Dermis blood vessel endothelial cell (primary cell): ENCODE measurements around the gene IL22. TPM values are rescaled to one million over a fixed set of nuclear protein-coding genes. Genes with fewer than 3 reads are reported as not detected.

Experiments
- DNase-seq: peaks from one replicate; pipeline ENCODE4 v3.0.0; 2010
- total RNA-seq: library from RNA; depleted of rRNA; stranded (reverse); fragments of >200 nt; gene quantifications from 2 replicates; pipeline ENCODE4 v1.2.3, GENCODE V29; 2014

The IL22 gene
- total RNA-seq, 1 donor from 2014 or later, result not detected

- DNase-seq, result no peak
These were observed 10.9 kb upstream of the IL22 start for GRCh38 chr12:68264158-68264855.

GRCh38 chr12:68263366-68263765 is 10.0 kb upstream of the IL22 start:
- DNase-seq, result no peak

- no peak for DNase-seq
These were observed 8.5 kb upstream of the IL22 start for GRCh38 chr12:68261896-68262295.

GRCh38 chr12:68260153-68260552 is 6.7 kb upstream of the IL22 start:
- DNase-seq, result no peak

- DNase-seq, result no peak
These were observed 6.0 kb upstream of the IL22 start for GRCh38 chr12:68259318-68259940.

GRCh38 chr12:68252077-68252476 is 1.3 kb downstream of the IL22 start:
- DNase-seq, result no peak

GRCh38 chr12:68250454-68250853 is 3.0 kb downstream of the IL22 start:
- DNase-seq, result no peak

- DNase-seq, result no peak
These were observed 5.6 kb downstream of the IL22 start for GRCh38 chr12:68247785-68248184.

- no peak for DNase-seq
These were observed 7.1 kb downstream of the IL22 start for GRCh38 chr12:68246350-68246749.

- no peak for DNase-seq
These were observed 8.0 kb downstream of the IL22 start for GRCh38 chr12:68245180-68246021.

- no peak for DNase-seq
These were observed 10.6 kb downstream of the IL22 start for GRCh38 chr12:68242777-68243176.

- peak; percentile 15 for DNase-seq
These were observed 12.4 kb downstream of the IL22 start for GRCh38 chr12:68240975-68241374.

- DNase-seq, result peak; percentile 58
These were observed 13.3 kb downstream of the IL22 start for GRCh38 chr12:68240079-68240478.

GRCh38 chr12:68239309-68239982 is 14.0 kb downstream of the IL22 start:
- peak; percentile 2 for DNase-seq

- no peak for DNase-seq
These were observed 15.8 kb downstream of the IL22 start for GRCh38 chr12:68237619-68238018.

GRCh38 chr12:68237078-68237477 is 16.3 kb downstream of the IL22 start:
- DNase-seq, result no peak

- DNase-seq, result peak; percentile 54
These were observed 16.9 kb downstream of the IL22 start for GRCh38 chr12:68236421-68237059.

- DNase-seq, result no peak
These were observed 17.8 kb downstream of the IL22 start for GRCh38 chr12:68235576-68235975.

GRCh38 chr12:68234140-68234539 is 19.3 kb downstream of the IL22 start:
- DNase-seq, result no peak

- no peak for DNase-seq
These were observed 19.9 kb downstream of the IL22 start for GRCh38 chr12:68233498-68233897.

- no peak for DNase-seq
These were observed 21.7 kb downstream of the IL22 start for GRCh38 chr12:68231691-68232090.

GRCh38 chr12:68231229-68231628 is 22.2 kb downstream of the IL22 start:
- DNase-seq, result no peak

- no peak for DNase-seq
These were observed 23.4 kb downstream of the IL22 start for GRCh38 chr12:68229956-68230355.
